ENCODE results near the gene TRPM5.

DNA sequence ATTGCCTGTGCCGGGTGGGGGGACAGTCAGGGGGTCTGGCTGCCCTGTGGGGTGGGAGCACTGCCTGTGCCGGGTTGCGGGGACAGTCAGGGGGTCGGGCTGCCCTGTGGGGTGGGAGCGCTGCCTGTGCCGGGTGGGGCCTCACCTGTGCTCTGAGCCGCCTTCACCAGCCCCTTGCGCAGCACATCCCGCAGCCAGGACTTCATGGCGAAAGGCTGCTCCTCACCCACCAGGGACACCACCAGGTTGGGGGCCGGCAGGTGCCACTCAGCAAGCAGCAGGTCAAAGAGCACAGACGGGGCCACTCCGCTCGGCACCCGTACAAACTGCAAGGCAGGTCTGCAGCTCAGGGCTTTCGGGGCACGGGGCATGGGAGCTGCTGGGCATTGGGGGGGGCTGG, 22.3 kb downstream of the TRPM5 start:
- TF ChIP-seq CTCF (IDR thresholded peaks at IDR 0.05 in 4 of 5, conservative IDR thresholded peaks at IDR 0.05 in 1 of 5) (no peak), POLR2A (IDR thresholded peaks at IDR 0.05) (no peak)

Measured in gastrocnemius medialis (tissue), 4 donors.